ENCODE results near the gene GPC4.

Gene GPC4

GRCh38 chrX:133302775-133303445, 112.4 kb downstream of the GPC4 start (continued):
- no peak for TF ChIP-seq ZNF514 (tag by site-specific recombination; IDR thresholded peaks at IDR 0.05)
- TF ChIP-seq ZBTB7A (tag by site-specific recombination; IDR thresholded peaks at IDR 0.05; ENCODE audit: low read depth), result no peak
- TF ChIP-seq ZNF174 (tag by site-specific recombination; IDR thresholded peaks at IDR 0.05), result no peak
- no peak for TF ChIP-seq SCRT1 (tag by site-specific recombination; IDR thresholded peaks at IDR 0.05; ENCODE audit: borderline replicate concordance)
- TF ChIP-seq ZNF521 (tag by site-specific recombination; IDR thresholded peaks at IDR 0.05), result no peak
- TF ChIP-seq HOXD13 (CRISPR knock-in tag; IDR thresholded peaks at IDR 0.05; ENCODE audit: borderline replicate concordance), result no peak

GRCh38 chrX:133300591-133300990, 114.7 kb downstream of the GPC4 start:
- Histone ChIP-seq H3K4me3 (ENCODE audit: low read depth, low read length) (no peak overlapping the region), H3K4me1 (ENCODE audit: control insufficient read depth, insufficient read depth, low read length) (0 out of 2 replicates have a peak, but pooled peaks cover 4% of the 10 kb centered on the region), H3K9me3 (ENCODE audit: control insufficient read depth, insufficient read depth, low read depth, low read length) (no peaks in the 10 kb centered on the region), H3K36me3 (ENCODE audit: control insufficient read depth in 2 of 2, insufficient read depth in 1 of 2, low read length in 2 of 2) (peaks cover 3 to 12% of the 10 kb centered on the region in 2 experiments; a peak in 2 of 3 replicates), H3K27ac (ENCODE audit: extremely low read depth, low read depth, low read length) (no peak overlapping the region)
- CTCF ChIA-PET, result interaction anchor here (0.7 kb wide), 1 partner anchor 227 kb away, joined by 4 read pairs; no protein-coding TSS in a partner anchor
- POLR2A ChIA-PET, result no interaction called here
- no peak for TF ChIP-seq ZNF596 (tag by site-specific recombination; IDR thresholded peaks at IDR 0.05)
- TF ChIP-seq ZNF639 (tag by site-specific recombination; IDR thresholded peaks at IDR 0.05), result no peak

- no peak for TF ChIP-seq SP2 (tag by site-specific recombination; IDR thresholded peaks at IDR 0.05)
- no peak for TF ChIP-seq ZNF600 (tag by site-specific recombination; IDR thresholded peaks at IDR 0.05)
- TF ChIP-seq ZIC2 (tag by site-specific recombination; IDR thresholded peaks at IDR 0.05), result peak; percentile 26; the same call in 1 of the 2 replicates
- no peak for TF ChIP-seq ZNF621 (tag by site-specific recombination; IDR thresholded peaks at IDR 0.05)
- peak; percentile 55 for TF ChIP-seq PRDM6 (tag by site-specific recombination; IDR thresholded peaks at IDR 0.05)
- H3K4me3 ChIP-seq (ENCODE audit: low read depth, low read length), result no peak overlapping the region
- H3K9me3 ChIP-seq (ENCODE audit: control insufficient read depth, insufficient read depth, low read depth, low read length), result no peaks in the 10 kb centered on the region
- H3K36me3 ChIP-seq (ENCODE audit: control insufficient read depth in 2 of 2, insufficient read depth in 1 of 2, low read length in 2 of 2), result no peaks in the 10 kb centered on the region; a peak in 1 of 3 replicates
- CTCF ChIA-PET, result interaction anchor here (0.6 to 1.0 kb wide), 2 partner anchors 38 to 110 kb away, joined by 3 read pairs; no protein-coding TSS in a partner anchor
- H3K4me1 ChIP-seq (ENCODE audit: control insufficient read depth, insufficient read depth, low read length), result 0 out of 2 replicates have a peak, but pooled peaks cover 4% of the 10 kb centered on the region
- POLR2A ChIA-PET, result interaction anchor here (1.7 kb wide), 1 partner anchor 115 kb away, joined by 3 read pairs; no protein-coding TSS in a partner anchor
- H3K27ac ChIP-seq (ENCODE audit: extremely low read depth, low read depth, low read length), result no peak overlapping the region
These were observed 118.0 kb downstream of the GPC4 start for GRCh38 chrX:133297284-133297683.

GRCh38 chrX:133294126-133294525, 121.2 kb downstream of the GPC4 start:
- ChIA-PET POLR2A (no interaction called here), CTCF (no interaction called here)
- Histone ChIP-seq H3K4me1 (ENCODE audit: control insufficient read depth, insufficient read depth, low read length) (0 out of 2 replicates have a peak, but pooled peaks cover 4% of the 10 kb centered on the region), H3K9me3 (ENCODE audit: control insufficient read depth, insufficient read depth, low read depth, low read length) (no peaks in the 10 kb centered on the region; the same call in 1 of the 2 replicates), H3K4me3 (ENCODE audit: low read depth, low read length) (no peak overlapping the region), H3K36me3 (ENCODE audit: control insufficient read depth in 2 of 2, insufficient read depth in 1 of 2, low read length in 2 of 2) (no peaks in the 10 kb centered on the region; a peak in 1 of 3 replicates), H3K27ac (ENCODE audit: extremely low read depth, low read depth, low read length) (no peak overlapping the region)
- no peak for TF ChIP-seq HOXA7 (CRISPR knock-in tag; IDR thresholded peaks at IDR 0.05; ENCODE audit: borderline replicate concordance)
- no peak for TF ChIP-seq HOXD13 (CRISPR knock-in tag; IDR thresholded peaks at IDR 0.05; ENCODE audit: borderline replicate concordance)
- no peak for TF ChIP-seq ZNF202 (tag by site-specific recombination; IDR thresholded peaks at IDR 0.05; ENCODE audit: borderline replicate concordance)
- TF ChIP-seq INSM2 (tag by site-specific recombination; IDR thresholded peaks at IDR 0.05), result no peak
- no peak for TF ChIP-seq ZFP41 (tag by site-specific recombination; IDR thresholded peaks at IDR 0.05; ENCODE audit: borderline replicate concordance)
- TF ChIP-seq ZFP37 (tag by site-specific recombination; IDR thresholded peaks at IDR 0.05), result no peak
- no peak for TF ChIP-seq ZNF777 (tag by site-specific recombination; IDR thresholded peaks at IDR 0.05; ENCODE audit: borderline replicate concordance)
- TF ChIP-seq ZNF184 (tag by site-specific recombination; IDR thresholded peaks at IDR 0.05), result no peak
- no peak for TF ChIP-seq ATF2 (tag by site-specific recombination; IDR thresholded peaks at IDR 0.05; ENCODE audit: low read depth)
- no peak for TF ChIP-seq ZNF701 (tag by site-specific recombination; IDR thresholded peaks at IDR 0.05)

All from HEK293 (cell line).